Prostate gland (tissue), 2 donors: ENCODE data around the gene SRRM2. TPM values are rescaled to one million over a fixed set of nuclear protein-coding genes. Genes with fewer than 3 reads are reported as not detected.

Experiments used
- DNase-seq: peaks from one replicate; pipeline ENCODE4 v3.0.0-alpha.2; 2019; ENCODE audit warnings: low spot score
- H3K27ac ChIP-seq, 2 donors: fragments of 200-600 bp; sonication (generic); 2 replicates each; pipeline ENCODE4 v1.5.1; 2017 to 2019
- H3K27me3 ChIP-seq: fragments of 200-600 bp; sonication (generic); replicated peaks from 2 replicates; pipeline ENCODE4 v1.5.1; 2019; ENCODE audit not compliant: insufficient read depth
- H3K36me3 ChIP-seq, 2 donors: fragments of 200-600 bp; sonication (generic); 1 replicate in 1 of 2; 2 replicates in 1 of 2; pipeline versions ENCODE4 v1.5.1 to v1.8.1; 2017 to 2019
- H3K4me1 ChIP-seq: fragments of 200-600 bp; sonication (generic); replicated peaks from 2 replicates; pipeline ENCODE4 v1.5.1; 2019
- H3K4me3 ChIP-seq, 2 donors: fragments of 200-600 bp; sonication (generic); 2 replicates each; pipeline ENCODE4 v1.5.1; 2017 to 2019
- H3K9me3 ChIP-seq: fragments of 200-600 bp; sonication (generic); 2 replicates; pipeline ENCODE4 v1.5.1; 2017
- POLR2A ChIP-seq: fragments of 450-650 bp; IDR thresholded peaks from one replicate; pipeline ENCODE4 v1.6.1; 2016; ENCODE audit warnings: antibody characterized with exemption, mild to moderate bottlenecking
- POLR2AphosphoS5 ChIP-seq: sonication (generic); formaldehyde crosslinking; IDR thresholded peaks from one replicate; pipeline ENCODE4 v1.6.1; 2017; ENCODE audit warnings: antibody characterized with exemption
- WGBS: methylation state at CpG from one replicate; pipeline ENCODE4 v1.1.5; 2018; 5-methylcytosine and 5-hydroxymethylcytosine counted together
- intact Hi-C: fragments of 100-400 bp; cut with DNase I; formaldehyde crosslinking; loops from one replicate; pipeline ENCODE4 v1.14.2; 2022
- total RNA-seq, 2 donors: library from RNA; depleted of rRNA; stranded (reverse); fragments of >200 nt; gene quantifications; one replicate each; pipeline ENCODE4 v1.1.0, GENCODE V29; 2016
- TF ChIP-seq, protein P1 (sequence below), 4 experiments: fragments of 200-600 bp in 2 of 4; fragments of 450-650 bp in 2 of 4; sonication (generic) in 2 of 4; IDR thresholded peaks; 1 replicate in 3 of 4; 2 replicates in 1 of 4; pipeline ENCODE4 v1.5.1; 2016 to 2019; ENCODE audit warnings: antibody characterized with exemption in 4 of 4, mild to moderate bottlenecking in 2 of 4, moderate library complexity in 2 of 4

Gene SRRM2
- total RNA-seq, 2 donors from 2014 or later = 287 to 714 TPM

DNA sequence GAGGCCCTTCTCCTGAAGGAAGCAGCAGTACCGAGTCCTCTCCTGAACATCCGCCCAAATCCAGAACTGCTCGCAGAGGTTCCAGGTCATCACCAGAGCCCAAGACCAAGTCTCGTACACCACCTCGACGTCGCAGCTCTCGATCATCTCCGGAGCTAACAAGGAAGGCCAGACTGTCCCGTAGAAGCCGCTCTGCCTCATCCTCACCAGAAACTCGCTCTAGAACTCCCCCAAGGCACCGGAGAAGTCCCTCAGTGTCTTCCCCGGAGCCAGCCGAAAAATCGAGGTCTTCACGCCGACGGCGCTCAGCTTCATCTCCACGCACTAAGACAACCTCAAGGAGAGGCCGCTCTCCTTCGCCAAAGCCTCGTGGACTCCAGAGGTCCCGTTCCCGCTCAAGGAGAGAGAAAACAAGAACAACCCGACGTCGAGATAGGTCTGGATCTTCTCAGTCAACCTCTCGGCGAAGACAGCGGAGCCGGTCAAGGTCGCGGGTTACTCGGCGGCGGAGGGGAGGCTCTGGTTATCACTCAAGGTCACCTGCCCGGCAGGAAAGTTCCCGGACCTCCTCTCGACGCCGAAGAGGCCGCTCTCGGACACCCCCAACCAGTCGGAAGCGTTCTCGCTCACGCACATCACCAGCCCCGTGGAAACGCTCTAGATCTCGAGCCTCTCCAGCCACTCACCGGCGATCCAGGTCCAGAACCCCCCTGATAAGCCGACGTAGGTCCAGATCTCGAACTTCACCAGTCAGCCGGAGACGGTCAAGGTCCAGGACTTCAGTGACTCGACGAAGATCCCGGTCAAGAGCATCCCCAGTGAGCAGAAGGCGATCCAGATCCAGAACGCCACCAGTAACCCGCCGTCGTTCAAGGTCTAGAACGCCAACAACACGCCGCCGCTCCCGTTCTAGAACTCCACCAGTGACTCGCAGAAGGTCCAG lies 13.3 kb downstream of the SRRM2 start:
- Histone ChIP-seq H3K27me3 (no peaks in the 10 kb centered on the region), H3K4me3 (no peak overlapping the region), H3K4me1 (no peaks in the 10 kb centered on the region), H3K27ac (no peak overlapping the region), H3K9me3 (no peaks in the 10 kb centered on the region), H3K36me3 (peaks cover 49 to 78% of the 10 kb centered on the region in 2 donors)
- no peak for TF ChIP-seq POLR2AphosphoS5
- TF ChIP-seq, protein P1, sequence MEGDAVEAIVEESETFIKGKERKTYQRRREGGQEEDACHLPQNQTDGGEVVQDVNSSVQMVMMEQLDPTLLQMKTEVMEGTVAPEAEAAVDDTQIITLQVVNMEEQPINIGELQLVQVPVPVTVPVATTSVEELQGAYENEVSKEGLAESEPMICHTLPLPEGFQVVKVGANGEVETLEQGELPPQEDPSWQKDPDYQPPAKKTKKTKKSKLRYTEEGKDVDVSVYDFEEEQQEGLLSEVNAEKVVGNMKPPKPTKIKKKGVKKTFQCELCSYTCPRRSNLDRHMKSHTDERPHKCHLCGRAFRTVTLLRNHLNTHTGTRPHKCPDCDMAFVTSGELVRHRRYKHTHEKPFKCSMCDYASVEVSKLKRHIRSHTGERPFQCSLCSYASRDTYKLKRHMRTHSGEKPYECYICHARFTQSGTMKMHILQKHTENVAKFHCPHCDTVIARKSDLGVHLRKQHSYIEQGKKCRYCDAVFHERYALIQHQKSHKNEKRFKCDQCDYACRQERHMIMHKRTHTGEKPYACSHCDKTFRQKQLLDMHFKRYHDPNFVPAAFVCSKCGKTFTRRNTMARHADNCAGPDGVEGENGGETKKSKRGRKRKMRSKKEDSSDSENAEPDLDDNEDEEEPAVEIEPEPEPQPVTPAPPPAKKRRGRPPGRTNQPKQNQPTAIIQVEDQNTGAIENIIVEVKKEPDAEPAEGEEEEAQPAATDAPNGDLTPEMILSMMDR (IDR thresholded peaks at IDR 0.05) = no peak
- no peak for TF ChIP-seq POLR2A
- DNase-seq = no peak
- 96% methylated on average over 73 of the region's 73 CpGs for WGBS
- intact Hi-C loops = no loop called here

DNA sequence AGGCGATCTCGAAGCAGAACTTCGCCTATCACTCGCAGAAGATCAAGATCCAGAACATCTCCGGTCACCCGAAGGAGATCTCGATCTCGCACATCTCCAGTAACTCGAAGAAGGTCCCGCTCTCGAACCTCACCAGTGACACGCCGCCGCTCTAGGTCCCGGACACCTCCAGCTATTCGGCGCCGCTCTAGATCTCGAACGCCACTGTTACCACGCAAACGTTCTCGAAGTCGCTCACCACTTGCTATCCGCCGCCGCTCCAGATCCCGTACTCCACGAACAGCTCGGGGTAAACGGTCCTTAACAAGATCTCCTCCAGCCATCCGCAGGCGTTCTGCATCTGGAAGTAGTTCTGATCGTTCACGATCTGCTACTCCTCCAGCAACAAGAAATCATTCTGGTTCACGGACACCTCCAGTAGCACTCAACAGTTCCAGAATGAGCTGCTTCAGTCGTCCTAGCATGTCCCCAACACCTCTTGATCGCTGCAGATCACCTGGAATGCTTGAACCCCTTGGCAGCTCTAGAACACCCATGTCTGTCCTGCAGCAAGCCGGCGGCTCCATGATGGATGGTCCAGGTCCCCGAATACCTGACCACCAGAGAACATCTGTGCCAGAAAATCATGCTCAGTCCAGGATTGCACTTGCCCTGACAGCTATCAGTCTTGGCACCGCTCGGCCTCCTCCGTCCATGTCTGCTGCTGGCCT lies 14.1 kb downstream of the SRRM2 start:
- Histone ChIP-seq H3K9me3 (no peaks in the 10 kb centered on the region), H3K27me3 (no peaks in the 10 kb centered on the region), H3K27ac (no peak overlapping the region), H3K36me3 (peaks cover 44 to 78% of the 10 kb centered on the region in 2 donors), H3K4me3 (no peak overlapping the region), H3K4me1 (no peaks in the 10 kb centered on the region)
- WGBS = 94% methylated on average over 44 of the region's 44 CpGs
- intact Hi-C loops = no loop called here
- no peak for TF ChIP-seq POLR2A
- TF ChIP-seq, protein P1 (IDR thresholded peaks at IDR 0.05) = no peak
- TF ChIP-seq POLR2AphosphoS5 = no peak
- DNase-seq = no peak

DNA sequence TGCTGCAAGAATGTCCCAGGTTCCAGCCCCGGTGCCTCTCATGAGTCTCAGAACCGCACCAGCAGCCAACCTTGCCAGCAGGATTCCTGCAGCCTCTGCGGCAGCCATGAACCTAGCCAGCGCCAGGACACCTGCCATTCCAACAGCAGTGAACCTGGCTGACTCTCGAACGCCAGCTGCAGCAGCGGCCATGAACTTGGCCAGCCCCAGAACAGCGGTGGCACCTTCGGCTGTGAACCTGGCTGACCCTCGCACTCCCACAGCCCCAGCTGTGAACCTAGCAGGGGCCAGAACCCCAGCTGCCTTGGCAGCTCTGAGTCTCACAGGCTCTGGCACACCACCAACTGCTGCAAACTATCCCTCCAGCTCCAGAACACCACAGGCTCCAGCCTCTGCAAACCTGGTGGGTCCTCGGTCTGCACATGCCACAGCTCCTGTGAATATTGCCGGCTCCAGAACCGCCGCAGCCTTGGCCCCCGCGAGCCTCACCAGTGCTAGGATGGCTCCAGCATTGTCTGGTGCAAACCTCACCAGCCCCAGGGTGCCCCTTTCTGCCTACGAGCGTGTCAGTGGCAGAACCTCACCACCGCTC lies 14.8 kb downstream of the SRRM2 start:
- H3K4me3 ChIP-seq = no peak overlapping the region
- 91% methylated on average over 19 of the region's 19 CpGs for WGBS
- peaks cover 39 to 77% of the 10 kb centered on the region in 2 donors for H3K36me3 ChIP-seq
- H3K4me1 ChIP-seq = no peaks in the 10 kb centered on the region
- TF ChIP-seq, protein P1 (IDR thresholded peaks at IDR 0.05) = no peak
- TF ChIP-seq POLR2AphosphoS5 (no peak), POLR2A (no peak)
- no peaks in the 10 kb centered on the region for H3K27me3 ChIP-seq
- no peak overlapping the region for H3K27ac ChIP-seq
- H3K9me3 ChIP-seq = no peaks in the 10 kb centered on the region
- intact Hi-C loops = no loop called here
- DNase-seq = no peak

DNA sequence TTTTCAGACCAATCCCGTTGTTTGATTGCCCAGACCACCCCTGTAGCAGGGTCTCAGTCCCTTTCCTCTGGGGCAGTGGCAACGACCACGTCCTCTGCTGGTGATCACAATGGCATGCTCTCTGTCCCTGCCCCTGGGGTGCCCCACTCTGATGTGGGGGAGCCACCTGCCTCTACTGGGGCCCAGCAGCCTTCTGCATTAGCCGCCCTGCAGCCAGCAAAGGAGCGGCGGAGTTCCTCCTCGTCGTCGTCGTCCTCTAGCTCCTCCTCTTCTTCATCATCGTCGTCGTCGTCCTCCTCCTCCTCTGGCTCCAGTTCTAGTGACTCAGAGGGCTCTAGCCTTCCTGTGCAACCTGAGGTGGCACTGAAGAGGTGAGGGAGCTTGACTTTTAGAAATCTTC lies 15.5 kb downstream of the SRRM2 start:
- H3K27ac ChIP-seq = no peak overlapping the region
- H3K4me3 ChIP-seq = no peak overlapping the region
- no peaks in the 10 kb centered on the region for H3K4me1 ChIP-seq
- H3K9me3 ChIP-seq = no peaks in the 10 kb centered on the region
- no peaks in the 10 kb centered on the region for H3K27me3 ChIP-seq
- TF ChIP-seq POLR2A (no peak), POLR2AphosphoS5 (no peak)
- TF ChIP-seq, protein P1 (IDR thresholded peaks at IDR 0.05) = no peak
- peaks cover 36 to 72% of the 10 kb centered on the region in 2 donors for H3K36me3 ChIP-seq
- WGBS = 67% methylated on average over 14 of the region's 14 CpGs
- no peak for DNase-seq
- intact Hi-C loops = no loop called here
